Activated T-cell treated with anti-CD3 and anti-CD28 coated beads, Interleukin-2, amount 50 U/mL, for 48 hours (primary cell): ENCODE measurements around the gene OR2A2.

ENCODE experiments used
- DNase-seq, 2 experiments: peaks; one replicate each; pipeline ENCODE4 v3.0.0-alpha.2; 2020

Gene OR2A2

GRCh38 chr7:144144426-144144825 lies 35.0 kb downstream of the OR2A2 start:
- DNase-seq: no peak

GRCh38 chr7:144148224-144148827 lies 38.9 kb downstream of the OR2A2 start:
- no peak for DNase-seq

GRCh38 chr7:144158861-144159260 lies 49.5 kb downstream of the OR2A2 start:
- no peak for DNase-seq
